OCI-M2 (cell line): ENCODE results near the gene FCER1G.
A peak's percentile ranks its signal among the peaks of the same experiment; 100 is the strongest.
"Not testable (repeated sequence)": the region's sequence is repeated elsewhere in the genome, so short reads cannot be mapped to it uniquely, and the experiment has no call there.

ENCODE experiments used
- DNase-seq: peaks from one replicate; lab custom pipeline; 2025; ENCODE audit not compliant: unreplicated experiment; lab: John Stamatoyannopoulos, UW

FCER1G gene

GRCh38 chr1:161206411-161207140 is 8.5 kb upstream of the FCER1G start:
- no peak for DNase-seq

GRCh38 chr1:161207173-161207572 is 7.9 kb upstream of the FCER1G start:
- no peak for DNase-seq

DNA sequence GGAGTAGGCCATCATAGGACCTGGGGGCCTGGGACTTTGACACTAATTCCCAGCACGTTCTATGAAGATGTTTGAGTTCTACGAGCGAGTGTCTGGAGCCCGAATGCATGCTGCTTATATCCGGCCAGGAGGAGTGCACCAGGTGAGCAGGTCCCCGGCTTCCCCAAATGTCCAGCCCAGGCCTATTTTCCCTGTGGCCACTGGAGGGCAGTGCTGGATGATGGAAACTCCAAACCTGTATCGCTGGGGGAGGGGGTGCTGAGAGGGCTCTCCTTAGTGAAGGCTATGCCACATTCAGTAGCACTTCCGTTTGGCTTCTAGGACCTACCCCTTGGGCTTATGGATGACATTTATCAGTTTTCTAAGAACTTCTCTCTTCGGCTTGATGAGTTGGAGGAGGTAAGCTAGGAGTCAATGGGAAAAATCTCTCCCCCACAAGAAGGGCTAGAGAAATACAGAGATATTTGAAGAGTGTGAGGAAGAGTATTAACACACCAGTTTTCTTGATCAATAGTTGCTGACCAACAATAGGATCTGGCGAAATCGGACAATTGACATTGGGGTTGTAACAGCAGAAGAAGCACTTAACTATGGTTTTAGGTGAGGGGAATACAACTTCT is 5.2 kb upstream of the FCER1G start:
- DNase-seq, result no peak

- DNase-seq, result no peak
These were observed 726 bp upstream of the FCER1G start for GRCh38 chr1:161214369-161214768.

DNA sequence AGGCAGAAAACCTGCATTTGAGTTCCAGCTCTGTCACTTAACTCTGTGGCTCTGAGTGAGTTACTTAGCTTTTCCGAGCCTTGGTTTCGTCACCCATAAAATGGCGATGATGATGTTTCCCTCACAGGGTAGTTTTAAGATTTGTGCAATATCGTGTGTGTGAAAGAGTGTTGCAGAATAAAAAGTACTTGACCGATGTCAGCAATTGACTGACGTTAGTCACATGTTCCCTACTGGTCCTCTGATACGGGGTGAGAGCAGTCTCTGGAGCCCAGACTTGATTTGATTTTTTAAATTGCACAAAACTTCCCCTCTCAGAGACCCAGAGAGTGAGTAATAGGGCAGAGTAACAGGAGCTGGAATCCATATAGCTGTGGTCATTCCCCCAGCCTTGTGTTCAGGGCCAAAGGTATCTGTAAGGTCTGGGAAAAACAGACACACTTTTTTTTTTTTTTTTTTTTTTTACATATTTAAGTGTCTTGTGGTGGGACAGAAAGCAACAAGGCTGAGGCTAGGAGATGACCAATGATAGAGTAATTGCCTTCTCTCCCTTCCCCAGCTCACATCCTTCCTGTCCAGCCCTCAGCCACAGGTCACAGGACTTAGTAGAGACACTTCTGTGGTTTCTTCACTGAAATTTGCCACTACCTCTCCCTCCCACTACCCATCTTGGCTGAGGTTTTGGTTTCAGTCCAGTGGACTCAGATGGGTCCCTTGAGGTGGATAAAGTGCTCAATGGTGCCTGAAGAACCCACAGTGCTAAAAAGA is 2.0 kb downstream of the FCER1G start:
- DNase-seq, result no peak

- no peak for DNase-seq
These were observed 2.7 kb downstream of the FCER1G start for GRCh38 chr1:161217831-161218230.

DNA sequence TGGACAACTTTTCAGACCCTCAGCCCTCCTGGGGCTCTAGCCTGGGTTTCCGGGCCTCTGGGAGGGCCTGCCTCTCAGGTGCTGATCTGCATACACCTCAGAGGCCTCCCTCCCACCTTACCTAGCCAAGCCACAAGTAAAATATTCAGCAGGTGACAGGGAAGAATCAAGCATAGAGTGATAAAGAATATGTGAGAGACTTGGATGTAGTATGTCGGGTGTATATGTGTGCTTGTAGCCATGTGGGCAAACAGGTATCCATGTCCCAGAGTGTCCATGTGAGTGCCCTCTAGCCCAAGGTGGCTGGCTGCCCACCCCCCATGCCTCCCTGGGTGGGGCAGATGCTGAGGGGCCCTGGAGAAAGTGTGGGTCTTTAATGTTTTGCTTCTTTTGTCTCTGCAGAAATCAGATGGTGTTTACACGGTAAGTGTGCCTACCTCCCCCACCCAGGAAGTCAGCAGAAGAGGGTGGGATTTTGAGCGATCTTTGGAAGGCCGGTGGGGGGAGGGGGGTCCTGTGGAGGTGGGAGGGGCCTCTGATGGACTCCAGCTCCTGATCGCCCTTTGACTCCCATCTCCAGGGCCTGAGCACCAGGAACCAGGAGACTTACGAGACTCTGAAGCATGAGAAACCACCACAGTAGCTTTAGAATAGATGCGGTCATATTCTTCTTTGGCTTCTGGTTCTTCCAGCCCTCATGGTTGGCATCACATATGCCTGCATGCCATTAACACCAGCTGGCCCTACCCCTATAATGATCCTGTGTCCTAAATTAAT is 3.4 kb downstream of the FCER1G start:
- DNase-seq, result no peak

GRCh38 chr1:161219078-161219892 is 4.2 kb downstream of the FCER1G start:
- DNase-seq, result no peak

DNA sequence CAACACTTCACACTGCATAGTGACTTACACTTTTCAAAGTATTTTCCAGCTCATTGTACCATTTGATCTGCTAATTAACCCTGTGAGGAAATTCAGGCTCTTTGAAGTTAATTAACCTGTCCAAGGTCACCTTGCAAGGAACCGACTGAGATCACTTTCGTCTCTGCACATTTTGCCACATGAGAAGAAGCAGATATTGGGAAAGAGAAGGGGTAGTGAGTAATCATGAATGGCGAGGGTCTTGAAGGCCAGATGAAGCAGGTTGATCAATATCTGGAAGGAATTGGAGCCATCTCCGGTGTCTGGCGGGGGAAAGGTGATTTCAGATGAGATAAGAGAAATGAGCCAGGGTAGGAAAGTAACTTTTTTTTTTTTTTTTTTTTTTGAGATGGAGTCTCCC is 4.9 kb downstream of the FCER1G start:
- no peak for DNase-seq

DNA sequence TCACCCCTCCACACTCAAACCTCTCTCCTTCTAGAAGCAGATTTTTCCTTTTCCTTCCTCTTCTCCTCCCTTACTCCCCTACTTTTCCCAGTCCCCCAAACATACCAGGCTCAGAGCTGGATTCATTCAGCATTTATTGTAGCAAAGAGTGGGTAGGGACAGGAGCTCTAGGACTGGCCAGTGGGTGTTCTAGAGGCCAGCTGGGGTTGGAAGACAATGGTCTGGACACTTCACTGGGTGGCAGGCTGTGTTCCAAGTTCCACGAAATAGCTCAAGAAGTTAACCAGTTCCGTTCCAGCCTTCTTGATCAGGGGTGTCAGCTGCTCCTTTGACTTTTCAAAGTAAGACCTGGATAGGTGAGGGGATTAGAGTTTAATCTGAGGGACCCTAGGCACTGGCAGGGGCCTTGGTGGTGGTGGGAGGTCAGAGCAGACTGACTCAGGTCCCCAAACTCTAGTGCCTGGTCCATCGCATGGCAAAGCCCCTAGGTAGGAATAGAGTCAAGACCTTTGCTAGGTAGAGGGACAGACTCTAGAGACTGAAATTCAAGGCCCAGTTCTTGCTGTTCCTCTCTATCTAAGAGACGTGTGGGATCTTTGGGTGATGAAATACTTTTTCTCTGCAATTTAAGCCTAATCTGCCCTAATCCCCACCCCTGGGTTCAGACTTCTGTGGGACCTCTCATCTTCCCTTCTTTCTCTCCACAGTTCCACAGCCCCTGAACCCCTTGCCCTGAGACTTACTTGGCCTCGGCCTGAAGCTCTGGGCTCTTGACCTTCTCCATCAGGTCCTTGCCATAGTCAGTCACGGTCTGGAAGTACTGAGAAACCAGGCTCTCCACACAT is 7.3 kb downstream of the FCER1G start:
- DNase-seq, result no peak

GRCh38 chr1:161223805-161224694 is 9.0 kb downstream of the FCER1G start:
- DNase-seq, result no peak

GRCh38 chr1:161224695-161225087 is 9.6 kb downstream of the FCER1G start:
- not testable (repeated sequence) for DNase-seq

GRCh38 chr1:161225178-161225533 is 10.1 kb downstream of the FCER1G start:
- no peak for DNase-seq

GRCh38 chr1:161225534-161226319 is 10.6 kb downstream of the FCER1G start, which contains the start of gene TOMM40L:
TSS of gene TOMM40L (plus strand) at chr1:161226060. CDS start at chr1:161226490, 430 bp downstream.
- peak; percentile 84 for DNase-seq

- DNase-seq, result no peak
These were observed 11.2 kb downstream of the FCER1G start for GRCh38 chr1:161226320-161226711.

DNA sequence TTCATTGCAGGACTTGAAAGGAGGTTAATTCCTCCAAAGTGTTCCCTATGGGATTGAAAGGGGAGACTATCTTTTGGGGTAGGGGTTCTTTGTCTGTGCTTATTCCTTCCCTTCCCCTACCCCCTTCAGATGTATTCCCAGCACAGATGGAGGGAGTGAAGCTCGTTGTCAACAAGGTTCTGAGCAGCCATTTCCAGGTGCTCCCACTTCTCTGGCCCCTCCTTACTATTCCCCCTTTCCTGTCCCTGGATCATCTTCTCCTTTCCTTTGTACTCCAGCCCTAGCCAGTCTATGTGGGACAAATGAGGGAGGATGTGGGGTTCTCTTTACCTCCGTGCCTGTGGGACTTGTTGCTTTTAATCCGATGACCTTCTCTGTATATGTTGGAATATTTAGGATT is 11.7 kb downstream of the FCER1G start:
- no peak for DNase-seq

- DNase-seq, result peak; percentile 30
These were observed 12.2 kb downstream of the FCER1G start for GRCh38 chr1:161227196-161227871.
